Neuronal stem cell (in vitro differentiated cells): Measurements from ENCODE around the gene MXD3.

Experiments
- DNase-seq: peaks from one replicate; pipeline ENCODE4 v3.0.0-alpha.2; 2013; ENCODE audit warnings: low spot score
- H2AFZ ChIP-seq: one replicate; pipeline ENCODE4 v1.6.1; 2013; ENCODE audit warnings: mild to moderate bottlenecking, low read length, inconsistent platforms
- H2AK5ac ChIP-seq: 2 replicates; pipeline ENCODE4 v1.6.1; 2013; ENCODE audit warnings: low read depth, mild to moderate bottlenecking, inconsistent platforms, low read length, moderate library complexity, mixed read lengths
- H2BK120ac ChIP-seq: 2 replicates; pipeline ENCODE4 v1.6.1; 2013; ENCODE audit warnings: low read depth, mild to moderate bottlenecking, inconsistent platforms, low read length, moderate library complexity, mixed read lengths
- H2BK12ac ChIP-seq: one replicate; pipeline ENCODE4 v1.6.1; 2013; ENCODE audit warnings: low read length, inconsistent platforms
- H2BK15ac ChIP-seq: 2 replicates; pipeline ENCODE4 v1.6.1; 2013; ENCODE audit warnings: mild to moderate bottlenecking, low read length, inconsistent platforms, mixed read lengths
- H2BK5ac ChIP-seq: one replicate; pipeline ENCODE4 v1.6.1; 2013; ENCODE audit warnings: inconsistent platforms, mild to moderate bottlenecking, low read length, moderate library complexity
- H3K14ac ChIP-seq: one replicate; pipeline ENCODE4 v1.6.1; 2013; ENCODE audit warnings: low read length, inconsistent platforms
- H3K18ac ChIP-seq: 2 replicates; pipeline ENCODE4 v1.6.1; 2013; ENCODE audit warnings: low read length, inconsistent platforms
- H3K23ac ChIP-seq: 2 replicates; pipeline ENCODE4 v1.6.1; 2013; ENCODE audit warnings: low read depth, mild to moderate bottlenecking, mixed read lengths, low read length, inconsistent platforms; ENCODE audit not compliant: poor library complexity
- H3K27ac ChIP-seq: replicated peaks from 3 replicates; pipeline ENCODE4 v1.5.1; 2013; ENCODE audit warnings: low read length, inconsistent platforms
- H3K27me3 ChIP-seq, 3 experiments: 2 replicates each; pipeline ENCODE4 v1.6.1; 2013; ENCODE audit warnings: low read length in 3 of 3, mild to moderate bottlenecking in 2 of 3, inconsistent platforms in 1 of 3, low read depth in 1 of 3, mixed read lengths in 1 of 3, moderate library complexity in 1 of 3; ENCODE audit not compliant: control insufficient read depth in 3 of 3, insufficient read depth in 3 of 3
- H3K36me3 ChIP-seq, 2 donors: replicated peaks in 1 of 2; 2 replicates each; pipeline ENCODE4 v1.6.1; 2013; ENCODE audit warnings: low read length in 2 of 2; ENCODE audit not compliant: control insufficient read depth in 2 of 2, insufficient read depth in 2 of 2
- H3K4ac ChIP-seq: 2 replicates; pipeline ENCODE4 v1.6.1; 2013; ENCODE audit warnings: inconsistent platforms, mild to moderate bottlenecking, low read length, moderate library complexity
- H3K4me1 ChIP-seq, 2 donors: 1 replicate in 1 of 2; 2 replicates in 1 of 2; pipeline ENCODE4 v1.6.1; 2013; ENCODE audit warnings: low read length in 2 of 2, low read depth in 1 of 2; ENCODE audit not compliant: control insufficient read depth in 2 of 2, insufficient read depth in 1 of 2
- H3K4me2 ChIP-seq: one replicate; pipeline ENCODE4 v1.6.1; 2013; ENCODE audit warnings: mild to moderate bottlenecking, low read length, inconsistent platforms; ENCODE audit not compliant: insufficient read depth, poor library complexity, severe bottlenecking
- H3K4me3 ChIP-seq, 2 donors: 2 replicates each; pipeline ENCODE4 v1.5.1; 2013; ENCODE audit warnings: low read length in 2 of 2, mild to moderate bottlenecking in 2 of 2, inconsistent platforms in 1 of 2, moderate library complexity in 1 of 2
- H3K79me1 ChIP-seq: one replicate; pipeline ENCODE4 v1.6.1; 2013; ENCODE audit warnings: low read depth, mild to moderate bottlenecking, inconsistent platforms, low read length, moderate library complexity
- H3K9ac ChIP-seq: one replicate; pipeline ENCODE4 v1.6.1; 2013; ENCODE audit warnings: mild to moderate bottlenecking, low read depth, low read length, inconsistent platforms; ENCODE audit not compliant: poor library complexity
- H3K9me3 ChIP-seq, 2 donors: replicated peaks in 1 of 2; 2 replicates each; pipeline versions ENCODE3 to v1.6.1; 2013; ENCODE audit warnings: low read length in 2 of 2, mild to moderate bottlenecking in 2 of 2, inconsistent platforms in 1 of 2, low read depth in 1 of 2, mixed read lengths in 1 of 2, moderate library complexity in 1 of 2; ENCODE audit not compliant: control insufficient read depth in 2 of 2, insufficient read depth in 1 of 2
- H4K8ac ChIP-seq: one replicate; pipeline ENCODE4 v1.6.1; 2013; ENCODE audit warnings: low read depth, mild to moderate bottlenecking, inconsistent platforms, low read length, moderate library complexity
- H4K91ac ChIP-seq: one replicate; pipeline ENCODE4 v1.6.1; 2013; ENCODE audit warnings: low read length, low read depth, mild to moderate bottlenecking, inconsistent platforms; ENCODE audit not compliant: poor library complexity
- WGBS, 2 donors: extraction: QIAGEN DNeasy Blood & Tissue Kit; methylation state at CpG; one replicate each; pipeline ENCODE4 v1.1.7; 2013; ENCODE audit warnings: missing lambda C conversion rate in 2 of 2, mixed read lengths in 1 of 2; ENCODE audit not compliant: insufficient read length in 2 of 2, insufficient replicate concordance in 1 of 2; ENCODE audit errors: extremely low coverage in 2 of 2; 5-methylcytosine and 5-hydroxymethylcytosine counted together

MXD3 gene

GRCh38 chr5:177310332-177310731 lies 1.4 kb downstream of the MXD3 start:
- Histone ChIP-seq H3K14ac (no peak overlapping the region), H3K27me3 (peaks cover 0 to 1% (median 0%) of the 10 kb centered on the region in 3 experiments), H3K4me3 (peak overlapping the region in 1 of 2 donors; percentile 98), H3K79me1 (peaks cover 5% of the 10 kb centered on the region), H3K18ac (no peak overlapping the region), H3K9ac (peak overlapping the region; percentile 74), H2AK5ac (peak overlapping the region; percentile 37), H2BK120ac (no peak overlapping the region), H2BK12ac (no peak overlapping the region), H4K91ac (no peak overlapping the region), H3K27ac (no peak overlapping the region), H2BK5ac (no peak overlapping the region), H3K9me3 (no peaks in the 10 kb centered on the region), H3K4me1 (peaks cover 12 to 16% of the 10 kb centered on the region in 2 donors), H3K36me3 (peaks cover 14 to 48% of the 10 kb centered on the region in 2 donors), H4K8ac (no peak overlapping the region), H2AFZ (no peak overlapping the region), H3K4ac (no peak overlapping the region), H2BK15ac (no peak overlapping the region), H3K23ac (peak overlapping the region; percentile 25), H3K4me2 (no peak overlapping the region)
- no CpG with 5 or more reads among the region's 13 CpGs for whole genome bisulfite sequencing, 2 donors
- no peak for DNase-seq

- Histone ChIP-seq H3K4me2 (no peak overlapping the region), H2BK15ac (no peak overlapping the region), H2AK5ac (no peak overlapping the region), H4K8ac (no peak overlapping the region), H3K14ac (no peak overlapping the region), H4K91ac (no peak overlapping the region), H3K79me1 (peaks cover 5% of the 10 kb centered on the region), H2AFZ (no peak overlapping the region), H3K9ac (peak overlapping the region; percentile 50), H3K4me1 (peaks cover 14 to 20% of the 10 kb centered on the region in 2 donors), H3K23ac (no peak overlapping the region), H3K27ac (no peak overlapping the region), H2BK12ac (no peak overlapping the region), H3K9me3 (no peaks in the 10 kb centered on the region), H2BK120ac (no peak overlapping the region), H3K27me3 (peaks cover 0 to 1% (median 0%) of the 10 kb centered on the region in 3 experiments), H3K4me3 (peak overlapping the region in 1 of 2 donors; percentile 98), H2BK5ac (no peak overlapping the region), H3K36me3 (peaks cover 19 to 56% of the 10 kb centered on the region in 2 donors), H3K18ac (no peak overlapping the region), H3K4ac (no peak overlapping the region)
- no CpG with 5 or more reads among the region's 10 CpGs for WGBS, 2 donors
- peak; percentile 68 for DNase-seq
Observed at GRCh38 chr5:177309351-177310191, 2.1 kb downstream of the MXD3 start.

- no peak overlapping the region for H3K27ac ChIP-seq
- H2BK15ac ChIP-seq: no peak overlapping the region
- H2BK5ac ChIP-seq: no peak overlapping the region
- no peak overlapping the region for H4K8ac ChIP-seq
- no peak overlapping the region for H2AK5ac ChIP-seq
- H2BK12ac ChIP-seq: no peak overlapping the region
- peaks cover 11% of the 10 kb centered on the region for H3K79me1 ChIP-seq
- no peak overlapping the region for H3K4ac ChIP-seq
- no peak overlapping the region for H3K4me2 ChIP-seq
- H3K9me3 ChIP-seq: no peaks in the 10 kb centered on the region
- WGBS, 2 donors: no CpG with 5 or more reads among the region's 11 CpGs
- no peak overlapping the region for H4K91ac ChIP-seq
- DNase-seq: no peak
- H3K27me3 ChIP-seq: peaks cover 0 to 1% (median 0%) of the 10 kb centered on the region in 3 experiments
- H2AFZ ChIP-seq: no peak overlapping the region
- no peak overlapping the region for H3K14ac ChIP-seq
- H3K23ac ChIP-seq: no peak overlapping the region
- no peak overlapping the region for H3K18ac ChIP-seq
- H3K36me3 ChIP-seq: peaks cover 19 to 57% of the 10 kb centered on the region in 2 donors
- no peak overlapping the region for H3K9ac ChIP-seq
- peaks cover 17 to 21% of the 10 kb centered on the region in 2 donors for H3K4me1 ChIP-seq
- H3K4me3 ChIP-seq: no peak overlapping the region
- H2BK120ac ChIP-seq: no peak overlapping the region
Observed at GRCh38 chr5:177308740-177309139, 3.0 kb downstream of the MXD3 start.

GRCh38 chr5:177307544-177308363 lies 3.9 kb downstream of the MXD3 start:
- H3K14ac ChIP-seq: no peak overlapping the region
- no peak overlapping the region for H2BK120ac ChIP-seq
- no peak overlapping the region for H2BK15ac ChIP-seq
- peaks cover 19 to 57% of the 10 kb centered on the region in 2 donors for H3K36me3 ChIP-seq
- WGBS, 2 donors: no CpG with 5 or more reads among the region's 43 CpGs
- no peak overlapping the region for H3K18ac ChIP-seq
- H3K79me1 ChIP-seq: peaks cover 14% of the 10 kb centered on the region
- no peak for DNase-seq
- H4K8ac ChIP-seq: no peak overlapping the region
- H3K4me1 ChIP-seq: peaks cover 15 to 21% of the 10 kb centered on the region in 2 donors
- H3K4me3 ChIP-seq: no peak overlapping the region
- H2BK5ac ChIP-seq: no peak overlapping the region
- H3K4me2 ChIP-seq: no peak overlapping the region
- H3K23ac ChIP-seq: peak overlapping the region; percentile 67
- H3K27me3 ChIP-seq: peaks cover 0 to 6% (median 0%) of the 10 kb centered on the region in 3 experiments
- H3K27ac ChIP-seq: no peak overlapping the region
- no peak overlapping the region for H3K4ac ChIP-seq
- H2AK5ac ChIP-seq: no peak overlapping the region
- H4K91ac ChIP-seq: no peak overlapping the region
- H3K9me3 ChIP-seq: no peaks in the 10 kb centered on the region
- H2AFZ ChIP-seq: no peak overlapping the region
- no peak overlapping the region for H2BK12ac ChIP-seq
- H3K9ac ChIP-seq: peak overlapping the region; percentile 50
